MM.1S (cell line): ENCODE results near the gene ZBTB7C.

Experiments
- DNase-seq: peaks from one replicate; pipeline ENCODE4 v3.0.0-alpha.2; 2015
- H2AFZ ChIP-seq: fragments of 300-600 bp; sonication (generic); 2 replicates; pipeline ENCODE4 v1.6.0; 2016; ENCODE audit warnings: antibody characterized with exemption, low read length
- H3F3A ChIP-seq: fragments of 300-600 bp; sonication (generic); 2 replicates; pipeline ENCODE4 v1.6.1; 2016; ENCODE audit warnings: mild to moderate bottlenecking, antibody characterized with exemption, low read length, moderate library complexity, mixed read lengths; ENCODE audit not compliant: insufficient read depth
- H3K27ac ChIP-seq: fragments of 300-600 bp; sonication (generic); 2 replicates; pipeline ENCODE4 v1.5.1; 2016; ENCODE audit warnings: mild to moderate bottlenecking, low read length
- H3K27me3 ChIP-seq: fragments of 300-600 bp; sonication (generic); replicated peaks from 2 replicates; pipeline ENCODE4 v1.6.0; 2016; ENCODE audit warnings: low read length; ENCODE audit not compliant: insufficient read depth
- H3K36me3 ChIP-seq: fragments of 300-600 bp; sonication (generic); replicated peaks from 2 replicates; pipeline ENCODE4 v1.6.1; 2016; ENCODE audit warnings: mild to moderate bottlenecking, low read length, mixed read lengths; ENCODE audit not compliant: insufficient read depth
- H3K4me1 ChIP-seq: fragments of 300-600 bp; sonication (generic); 2 replicates; pipeline ENCODE4 v1.6.1; 2016; ENCODE audit warnings: low read length, mixed read lengths
- H3K4me2 ChIP-seq: fragments of 300-600 bp; sonication (generic); 2 replicates; pipeline ENCODE4 v1.6.0; 2016; ENCODE audit warnings: low read depth, low read length
- H3K4me3 ChIP-seq: fragments of 300-600 bp; sonication (generic); 2 replicates; pipeline ENCODE4 v1.5.1; 2016; ENCODE audit warnings: low read length, mixed read lengths
- H3K79me2 ChIP-seq: fragments of 300-600 bp; sonication (generic); 2 replicates; pipeline ENCODE4 v1.6.1; 2016; ENCODE audit warnings: mixed run types, low read length, mixed read lengths
- H3K9ac ChIP-seq: fragments of 300-600 bp; sonication (generic); 2 replicates; pipeline ENCODE4 v1.6.1; 2016; ENCODE audit warnings: low read length, mixed read lengths
- H3K9me2 ChIP-seq: fragments of 300-600 bp; sonication (generic); replicated peaks from 2 replicates; pipeline ENCODE4 v1.6.1; 2016; ENCODE audit warnings: mild to moderate bottlenecking, low read length, mixed read lengths; ENCODE audit not compliant: insufficient read depth
- H3K9me3 ChIP-seq: fragments of 300-600 bp; sonication (generic); replicated peaks from 2 replicates; pipeline ENCODE4 v1.6.1; 2016; ENCODE audit warnings: mild to moderate bottlenecking, low read length, mixed read lengths; ENCODE audit not compliant: insufficient read depth
- H4K20me1 ChIP-seq: fragments of 300-600 bp; sonication (generic); 2 replicates; pipeline ENCODE4 v1.6.1; 2016; ENCODE audit warnings: mild to moderate bottlenecking, low read length, moderate library complexity, mixed read lengths; ENCODE audit not compliant: insufficient read depth
- CTCF ChIP-seq: fragments of 300-600 bp; sonication (generic); IDR thresholded peaks from 2 replicates; pipeline ENCODE4 v1.5.1; 2016; ENCODE audit warnings: antibody characterized with exemption, low read length, mixed read lengths
- EZH2 ChIP-seq: fragments of 300-600 bp; sonication (generic); optimal IDR thresholded peaks from 2 replicates; pipeline ENCODE3; 2017; ENCODE audit warnings: low read depth, mild to moderate bottlenecking, antibody characterized with exemption, low read length, mixed read lengths
- EZH2phosphoT487 ChIP-seq: fragments of 300-600 bp; sonication (generic); IDR thresholded peaks from 2 replicates; pipeline ENCODE4 v1.6.1; 2018; ENCODE audit warnings: antibody characterized with exemption, low read length

ZBTB7C gene

GRCh38 chr18:48154828-48155227 is 254.4 kb downstream of the ZBTB7C start:
- H3K9ac ChIP-seq = no peak overlapping the region
- H3K4me1 ChIP-seq = no peaks in the 10 kb centered on the region
- no peak for TF ChIP-seq EZH2
- no peaks in the 10 kb centered on the region for H3K27me3 ChIP-seq
- H2AFZ ChIP-seq = no peak overlapping the region
- no peaks in the 10 kb centered on the region for H3K9me3 ChIP-seq
- H4K20me1 ChIP-seq = no peaks in the 10 kb centered on the region
- H3K9me2 ChIP-seq = no peaks in the 10 kb centered on the region
- H3K36me3 ChIP-seq = no peaks in the 10 kb centered on the region
- no peak overlapping the region for H3K4me2 ChIP-seq
- no peak for DNase-seq
- no peak overlapping the region for H3K4me3 ChIP-seq
- H3K27ac ChIP-seq = no peak overlapping the region
- no peaks in the 10 kb centered on the region for H3F3A ChIP-seq
- no peaks in the 10 kb centered on the region for H3K79me2 ChIP-seq

- Histone ChIP-seq H3K9ac (no peak overlapping the region), H3K4me3 (no peak overlapping the region), H3K79me2 (no peaks in the 10 kb centered on the region), H3K9me3 (no peaks in the 10 kb centered on the region), H3K36me3 (no peaks in the 10 kb centered on the region), H3K27me3 (no peaks in the 10 kb centered on the region), H2AFZ (no peak overlapping the region), H3F3A (no peaks in the 10 kb centered on the region), H4K20me1 (no peaks in the 10 kb centered on the region), H3K4me2 (no peak overlapping the region), H3K9me2 (no peaks in the 10 kb centered on the region), H3K27ac (no peak overlapping the region), H3K4me1 (no peaks in the 10 kb centered on the region)
- no peak for DNase-seq
- TF ChIP-seq EZH2 (no peak), EZH2phosphoT487 (no peak), CTCF (no peak)
Measured at GRCh38 chr18:48153613-48154481, 255.3 kb downstream of the ZBTB7C start.

DNA sequence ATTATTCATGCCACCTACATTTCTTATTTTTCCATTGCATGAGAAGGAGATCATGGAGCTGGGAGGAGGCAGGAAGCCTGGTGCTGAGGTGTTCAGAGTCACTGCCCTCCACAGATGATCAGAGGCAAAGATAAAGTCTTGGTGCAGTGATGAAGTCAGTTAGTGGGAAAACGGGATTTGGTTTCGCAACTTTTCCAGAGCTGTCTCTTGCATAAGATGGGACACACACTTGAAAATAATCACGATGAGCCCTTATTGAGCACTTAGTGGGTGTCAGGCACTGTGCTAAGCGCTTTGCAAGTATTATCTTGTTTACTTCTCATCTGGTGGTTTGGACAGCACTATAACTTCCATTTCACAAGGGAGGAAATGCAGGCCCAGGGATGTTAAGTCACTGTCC is 256.6 kb downstream of the ZBTB7C start:
- H3K9me2 ChIP-seq = no peaks in the 10 kb centered on the region
- no peaks in the 10 kb centered on the region for H3K4me1 ChIP-seq
- no peak overlapping the region for H3K9ac ChIP-seq
- no peak overlapping the region for H3K27ac ChIP-seq
- no peak overlapping the region for H3K4me2 ChIP-seq
- H3K4me3 ChIP-seq = no peak overlapping the region
- no peaks in the 10 kb centered on the region for H3K9me3 ChIP-seq
- no peaks in the 10 kb centered on the region for H4K20me1 ChIP-seq
- no peaks in the 10 kb centered on the region for H3K79me2 ChIP-seq
- H3K36me3 ChIP-seq = no peaks in the 10 kb centered on the region
- no peak for DNase-seq
- TF ChIP-seq CTCF (no peak), EZH2 (no peak), EZH2phosphoT487 (no peak)
- H3F3A ChIP-seq = no peaks in the 10 kb centered on the region
- H3K27me3 ChIP-seq = no peaks in the 10 kb centered on the region
- H2AFZ ChIP-seq = no peak overlapping the region
